ENCODE results near the gene DENND4A. TPM values are rescaled to one million over a fixed set of nuclear protein-coding genes. Genes with fewer than 3 reads are reported as not detected.
A peak's percentile ranks its signal among the peaks of the same experiment; 100 is the strongest.

The DENND4A gene
- total RNA-seq, 2 donors from 2014 or later: 114 to 121 TPM

DNA sequence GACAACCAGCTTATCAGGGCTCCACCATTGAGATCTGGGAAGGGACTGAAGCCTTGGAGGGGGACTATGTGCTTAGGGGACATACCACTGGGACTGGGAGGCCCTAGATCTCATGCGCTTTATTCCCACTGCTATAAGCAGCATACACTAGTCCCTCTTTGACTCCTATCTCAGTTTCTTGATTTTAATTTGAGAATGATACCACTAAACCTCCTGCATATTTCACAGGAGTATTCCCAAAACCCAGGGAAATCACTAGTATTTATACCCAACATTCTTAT, 141.1 kb downstream of the DENND4A start:
- Mint-ChIP-seq H3K36me3 (peaks cover 27% of the 10 kb centered on the region), H3K9me3 (no peaks in the 10 kb centered on the region)
- no peak for DNase-seq (ENCODE audit: low spot score)

GRCh38 chr15:65650312-65651041, 141.6 kb downstream of the DENND4A start:
- Mint-ChIP-seq H3K9me3 (no peaks in the 10 kb centered on the region), H3K27me3 (no peaks in the 10 kb centered on the region), H3K27ac (peak overlapping the region in 1 of 2 donors; percentile 21), H3K4me1 (ENCODE audit: low read depth in 2 of 2) (peaks cover 6% of the 10 kb centered on the region in 2 donors), H3K4me3 (no peak overlapping the region), H3K36me3 (peaks cover 24% of the 10 kb centered on the region)
- DNase-seq (ENCODE audit: low spot score) (no peak), ATAC-seq (no peak)

More for the DNA sequence above, 141.1 kb downstream of the DENND4A start:
- Mint-ChIP-seq H3K27me3 (no peaks in the 10 kb centered on the region), H3K4me1 (ENCODE audit: low read depth in 2 of 2) (peaks cover 6% of the 10 kb centered on the region in 2 donors), H3K4me3 (no peak overlapping the region), H3K27ac (no peak overlapping the region)
- ATAC-seq: no peak

GRCh38 chr15:65646486-65646885, 145.6 kb downstream of the DENND4A start:
- peaks cover 6% of the 10 kb centered on the region in 2 donors for H3K4me1 Mint-ChIP-seq (ENCODE audit: low read depth in 2 of 2)
- DNase-seq (ENCODE audit: low spot score) (no peak), ATAC-seq (no peak)
- no peak overlapping the region for H3K27ac Mint-ChIP-seq
- no peaks in the 10 kb centered on the region for H3K9me3 Mint-ChIP-seq
- H3K27me3 Mint-ChIP-seq: no peaks in the 10 kb centered on the region
- no peak overlapping the region for H3K4me3 Mint-ChIP-seq
- H3K36me3 Mint-ChIP-seq: peaks cover under 1% of the 10 kb centered on the region

GRCh38 chr15:65645392-65645791, 146.7 kb downstream of the DENND4A start:
- DNase-seq (ENCODE audit: low spot score) (no peak), ATAC-seq (no peak)
- Mint-ChIP-seq H3K27me3 (no peaks in the 10 kb centered on the region), H3K4me3 (no peak overlapping the region), H3K9me3 (no peaks in the 10 kb centered on the region), H3K36me3 (no peaks in the 10 kb centered on the region), H3K27ac (no peak overlapping the region), H3K4me1 (ENCODE audit: low read depth in 2 of 2) (peaks cover 4% of the 10 kb centered on the region in 2 donors)

DNA sequence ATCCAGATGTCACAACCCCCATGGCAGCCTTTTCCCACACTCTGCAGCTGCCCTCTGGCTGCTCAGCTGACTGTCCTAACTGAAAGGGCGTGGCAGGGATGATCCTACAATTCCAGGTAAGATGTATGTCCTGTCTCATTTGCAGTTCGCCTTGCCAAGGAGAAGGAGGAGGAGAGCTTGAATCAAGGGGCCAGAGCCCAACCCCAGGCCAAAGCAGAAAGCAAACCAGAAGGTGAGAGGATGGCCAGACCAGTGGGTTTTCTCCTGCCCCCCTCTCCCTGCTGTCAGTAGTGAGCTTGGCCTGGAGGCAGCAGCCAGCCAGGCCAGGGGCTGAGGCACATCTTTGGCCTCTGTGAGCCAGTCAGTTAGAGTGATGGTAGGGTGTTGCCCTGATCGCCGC, 147.8 kb downstream of the DENND4A start:
- no peak for ATAC-seq
- no peaks in the 10 kb centered on the region for H3K4me1 Mint-ChIP-seq (ENCODE audit: low read depth in 2 of 2)
- no peaks in the 10 kb centered on the region for H3K9me3 Mint-ChIP-seq
- H3K27ac Mint-ChIP-seq: peak overlapping the region in 1 of 2 donors; percentile 24
- no peaks in the 10 kb centered on the region for H3K27me3 Mint-ChIP-seq
- DNase-seq (ENCODE audit: low spot score): no peak
- H3K36me3 Mint-ChIP-seq: no peaks in the 10 kb centered on the region
- H3K4me3 Mint-ChIP-seq: no peak overlapping the region

DNA sequence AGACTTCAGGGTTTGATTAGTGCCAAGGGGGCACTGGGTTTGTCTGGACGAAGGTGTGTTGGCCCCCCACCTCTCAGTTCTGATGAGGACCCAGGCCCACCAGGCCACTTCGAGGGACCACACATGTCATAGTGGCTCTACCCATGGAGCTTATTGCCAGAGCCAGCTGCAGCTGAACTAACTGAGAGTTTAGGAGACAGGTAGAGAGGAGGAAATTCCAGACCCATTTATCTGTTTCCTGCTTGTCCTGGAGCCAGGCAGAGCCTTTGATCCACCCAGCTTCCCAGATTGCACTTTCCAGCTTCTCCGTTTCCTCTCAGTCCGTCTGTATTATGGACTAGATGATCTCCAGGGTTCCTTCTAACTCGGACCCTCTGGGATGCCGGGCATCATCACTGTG, 149.5 kb downstream of the DENND4A start:
- Mint-ChIP-seq H3K27me3 (no peaks in the 10 kb centered on the region), H3K36me3 (no peaks in the 10 kb centered on the region), H3K9me3 (no peaks in the 10 kb centered on the region), H3K4me3 (no peak overlapping the region), H3K4me1 (ENCODE audit: low read depth in 2 of 2) (peaks cover 9 to 11% of the 10 kb centered on the region in 2 donors), H3K27ac (no peak overlapping the region)
- no peak for ATAC-seq
- DNase-seq (ENCODE audit: low spot score): no peak

DNA sequence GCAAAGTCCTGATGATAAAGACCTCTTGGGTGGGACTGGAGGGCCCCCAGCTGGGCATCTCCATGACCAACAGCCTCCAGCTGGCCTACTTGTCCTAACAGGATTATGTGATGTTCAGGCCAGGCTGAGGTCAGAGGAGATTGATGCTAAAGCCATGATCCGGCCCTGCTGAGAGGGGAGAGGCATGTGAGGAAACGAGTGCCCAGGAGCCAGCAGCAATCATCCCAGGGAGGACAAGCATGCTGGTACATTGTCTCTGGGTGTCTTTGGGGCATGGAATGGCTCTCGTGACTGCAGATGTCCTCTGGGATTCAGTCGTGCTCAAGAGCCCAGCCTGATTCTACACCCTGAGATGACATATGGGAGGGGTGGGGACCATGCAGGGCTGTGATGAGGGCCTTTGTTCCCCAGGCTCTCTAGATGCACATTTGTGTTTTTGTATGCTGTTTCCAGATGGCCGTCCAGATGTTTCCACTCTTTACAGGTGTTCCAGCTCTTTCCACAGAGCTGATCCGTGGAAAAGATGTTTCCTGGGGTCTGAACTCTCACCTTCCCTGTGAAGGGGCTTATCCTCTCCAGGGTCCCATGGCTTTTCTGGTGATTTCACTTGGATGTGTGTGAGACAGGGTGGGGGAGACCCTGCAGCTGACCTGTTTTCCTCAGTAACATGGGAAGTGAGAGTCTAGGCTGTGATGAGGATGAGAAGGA, 150.2 kb downstream of the DENND4A start:
- DNase-seq (ENCODE audit: low spot score): no peak
- no peak for ATAC-seq
- Mint-ChIP-seq H3K36me3 (no peaks in the 10 kb centered on the region), H3K27ac (no peak overlapping the region), H3K9me3 (no peaks in the 10 kb centered on the region), H3K4me3 (no peak overlapping the region), H3K27me3 (no peaks in the 10 kb centered on the region), H3K4me1 (ENCODE audit: low read depth in 2 of 2) (peaks cover 9 to 11% of the 10 kb centered on the region in 2 donors)

DNA sequence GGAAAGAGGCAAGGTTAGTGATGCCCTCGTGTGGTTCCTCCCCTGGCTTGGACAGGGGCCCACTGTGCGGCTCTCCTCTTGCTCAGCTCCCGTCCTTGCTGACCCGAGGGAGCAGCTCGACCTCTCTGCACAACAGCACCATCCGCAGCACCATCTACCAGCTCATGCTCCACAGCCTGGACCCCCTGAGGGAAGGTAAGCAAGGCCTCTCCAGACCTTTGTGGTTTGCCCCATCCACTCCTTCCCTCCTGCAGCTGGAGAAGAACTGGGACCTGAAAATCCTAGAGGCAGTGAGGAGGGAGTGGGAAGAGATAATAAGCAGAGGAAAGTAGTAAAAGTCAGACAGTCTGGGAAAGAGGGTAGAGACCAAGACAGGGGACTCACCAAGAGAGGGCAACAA, 152.6 kb downstream of the DENND4A start:
- Mint-ChIP-seq H3K4me3 (no peak overlapping the region), H3K9me3 (no peaks in the 10 kb centered on the region), H3K36me3 (no peaks in the 10 kb centered on the region), H3K4me1 (ENCODE audit: low read depth in 2 of 2) (peaks cover 9 to 11% of the 10 kb centered on the region in 2 donors), H3K27me3 (no peaks in the 10 kb centered on the region), H3K27ac (no peak overlapping the region)
- no peak for DNase-seq (ENCODE audit: low spot score)
- ATAC-seq: no peak

DNA sequence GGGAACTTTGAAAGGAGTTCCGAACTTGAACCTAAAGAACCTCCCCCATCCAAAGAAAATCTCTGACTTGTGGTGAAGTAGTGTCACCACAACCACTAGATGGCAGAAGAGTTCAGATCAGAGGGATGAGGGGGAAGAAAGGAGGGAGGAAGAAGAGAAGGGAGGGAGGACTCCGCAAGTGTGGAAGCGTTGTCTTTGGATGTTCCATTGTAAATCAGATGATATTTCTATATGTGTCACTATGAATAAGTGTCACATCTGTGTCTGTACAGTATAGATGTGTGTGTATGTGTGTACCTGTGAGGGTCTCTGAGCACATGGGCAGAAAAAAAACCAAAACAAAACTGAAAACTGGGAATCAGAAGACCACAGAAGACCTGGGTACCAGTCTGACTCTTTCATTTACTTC, 153.4 kb downstream of the DENND4A start:
- peak; percentile 73 for ATAC-seq

GRCh38 chr15:65638109-65638508, 154.0 kb downstream of the DENND4A start:
- H3K4me3 Mint-ChIP-seq: no peak overlapping the region

More for the DNA sequence above, 153.4 kb downstream of the DENND4A start:
- no peaks in the 10 kb centered on the region for H3K27me3 Mint-ChIP-seq
- peak overlapping the region; percentile 21 for H3K4me3 Mint-ChIP-seq
- no peaks in the 10 kb centered on the region for H3K36me3 Mint-ChIP-seq
- peaks cover 9 to 11% of the 10 kb centered on the region in 2 donors for H3K4me1 Mint-ChIP-seq (ENCODE audit: low read depth in 2 of 2)
- no peaks in the 10 kb centered on the region for H3K9me3 Mint-ChIP-seq
- DNase-seq (ENCODE audit: low spot score): peak; percentile 72
- H3K27ac Mint-ChIP-seq: peak overlapping the region in 1 of 2 donors; percentile 5

DNA sequence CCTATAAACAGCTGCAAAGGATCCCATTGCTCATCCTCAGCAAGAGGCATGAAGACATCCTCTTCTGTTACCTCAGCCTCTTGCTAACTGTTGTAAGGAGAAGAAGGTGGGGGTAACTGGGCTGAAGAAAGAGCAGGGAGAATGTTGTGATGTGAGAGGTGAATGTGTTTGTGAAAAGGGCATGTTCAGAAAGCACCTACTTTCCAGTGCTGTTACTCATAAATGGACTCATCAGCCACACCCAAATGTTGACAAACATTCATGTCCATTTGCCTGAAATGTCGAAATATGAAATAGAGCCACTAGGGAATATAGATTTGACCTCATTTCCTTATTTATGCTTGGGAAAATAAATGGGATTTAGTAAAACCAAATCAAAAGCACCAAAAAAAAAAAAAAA, 157.7 kb downstream of the DENND4A start:
- Mint-ChIP-seq H3K27ac (no peak overlapping the region), H3K4me1 (ENCODE audit: low read depth in 2 of 2) (peaks cover 14 to 34% of the 10 kb centered on the region in 2 donors), H3K36me3 (no peaks in the 10 kb centered on the region), H3K9me3 (no peaks in the 10 kb centered on the region), H3K4me3 (no peak overlapping the region), H3K27me3 (no peaks in the 10 kb centered on the region)
- no peak for DNase-seq (ENCODE audit: low spot score)
- no peak for ATAC-seq

More at GRCh38 chr15:65638109-65638508, 154.0 kb downstream of the DENND4A start:
- Mint-ChIP-seq H3K27ac (peak overlapping the region in 1 of 2 donors; percentile 5), H3K9me3 (no peaks in the 10 kb centered on the region), H3K36me3 (no peaks in the 10 kb centered on the region), H3K4me1 (ENCODE audit: low read depth in 2 of 2) (peaks cover 9 to 11% of the 10 kb centered on the region in 2 donors), H3K27me3 (no peaks in the 10 kb centered on the region)
- DNase-seq (ENCODE audit: low spot score): no peak
- no peak for ATAC-seq

DNA sequence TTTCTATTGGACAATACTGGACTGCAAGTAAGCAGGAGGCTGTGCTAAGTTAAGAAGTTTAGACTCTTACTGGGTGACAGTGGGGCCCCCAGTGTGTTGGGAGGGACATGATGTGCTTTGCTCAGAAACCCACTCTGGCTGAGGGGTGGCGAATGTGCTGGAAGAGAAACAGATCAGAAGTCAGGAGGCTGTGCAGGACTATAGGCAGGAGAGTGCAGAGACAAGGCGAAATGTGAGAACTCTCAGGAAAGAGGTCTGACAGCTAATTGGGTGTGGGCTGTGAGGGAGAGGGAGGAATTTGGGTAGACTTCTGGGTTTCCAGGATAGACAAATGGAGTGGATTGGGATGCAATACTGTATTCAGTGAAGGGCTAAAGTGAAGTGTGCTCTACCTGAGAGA, 158.3 kb downstream of the DENND4A start:
- DNase-seq (ENCODE audit: low spot score) (no peak), ATAC-seq (no peak)
- Mint-ChIP-seq H3K27me3 (no peaks in the 10 kb centered on the region), H3K9me3 (no peaks in the 10 kb centered on the region), H3K27ac (no peak overlapping the region), H3K36me3 (no peaks in the 10 kb centered on the region), H3K4me1 (ENCODE audit: low read depth in 2 of 2) (peaks cover 10 to 29% of the 10 kb centered on the region in 2 donors), H3K4me3 (no peak overlapping the region)

DNA sequence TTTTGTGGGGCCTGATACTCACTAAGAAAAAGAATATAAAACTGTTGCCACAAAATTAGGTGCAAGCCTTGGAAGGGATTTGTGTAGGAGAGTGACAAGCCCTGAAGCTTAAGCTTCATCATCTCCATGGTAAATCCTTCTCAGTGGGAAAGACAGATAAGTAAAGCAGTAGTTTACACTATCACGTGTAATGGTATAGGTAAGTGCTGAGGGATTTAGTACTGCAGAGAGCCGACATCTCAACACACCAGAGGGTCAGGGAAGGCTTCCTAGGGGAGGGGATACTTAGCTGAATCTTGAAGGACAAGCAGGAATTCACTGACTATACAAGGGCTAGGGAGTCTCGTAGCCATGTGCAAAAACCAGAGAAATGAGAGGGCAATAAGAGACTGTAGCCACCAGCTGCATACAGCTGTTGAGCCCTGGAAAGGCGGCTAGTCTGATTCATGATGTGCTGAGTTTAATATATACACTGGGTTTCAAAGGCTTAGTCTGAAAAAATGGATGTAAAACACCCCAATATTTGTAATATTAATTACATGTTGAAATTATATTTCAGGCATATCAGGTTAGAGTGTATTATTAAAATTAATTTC, 159.2 kb downstream of the DENND4A start:
- H3K4me3 Mint-ChIP-seq: no peak overlapping the region

DNA sequence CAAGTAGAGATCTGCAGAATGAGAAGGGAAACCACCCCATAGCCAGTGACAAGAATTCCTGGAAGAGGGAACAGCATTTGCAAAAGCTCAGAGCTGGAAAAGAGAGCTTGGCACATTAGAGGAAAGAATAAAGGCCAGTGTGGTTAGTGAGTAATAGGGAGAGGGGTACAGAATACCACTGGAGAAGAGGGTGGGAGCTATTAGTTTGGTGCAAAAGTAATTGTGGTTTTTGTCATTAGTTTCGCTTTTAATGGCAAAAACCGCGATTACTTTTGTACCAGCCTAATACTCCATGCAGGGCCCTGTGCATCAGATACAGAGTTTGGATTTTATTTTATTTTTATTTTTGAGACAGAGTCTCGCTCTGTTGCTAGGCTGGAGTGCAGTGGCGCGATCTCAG, 160.6 kb downstream of the DENND4A start:
- Mint-ChIP-seq H3K27ac (no peak overlapping the region), H3K27me3 (no peaks in the 10 kb centered on the region), H3K36me3 (no peaks in the 10 kb centered on the region), H3K9me3 (no peaks in the 10 kb centered on the region), H3K4me3 (peak overlapping the region; percentile 55), H3K4me1 (ENCODE audit: low read depth in 2 of 2) (peaks cover 5 to 23% of the 10 kb centered on the region in 2 donors)
- DNase-seq (ENCODE audit: low spot score) (no peak), ATAC-seq (peak in 1 of 2 donors; percentile 41)

More for the DNA sequence above, 159.2 kb downstream of the DENND4A start:
- Mint-ChIP-seq H3K9me3 (no peaks in the 10 kb centered on the region), H3K4me1 (ENCODE audit: low read depth in 2 of 2) (peaks cover 5 to 23% of the 10 kb centered on the region in 2 donors), H3K27ac (no peak overlapping the region), H3K36me3 (no peaks in the 10 kb centered on the region), H3K27me3 (no peaks in the 10 kb centered on the region)
- ATAC-seq (no peak), DNase-seq (ENCODE audit: low spot score) (no peak)
